GM12801 (cell line): ENCODE data around the gene TMEM127.

Experiments
- CTCF ChIP-seq: IDR thresholded peaks from one replicate; pipeline ENCODE4 v1.5.1; 2011; ENCODE audit warnings: control low read depth; ENCODE audit not compliant: insufficient read length; ENCODE audit errors: extremely low read depth

Gene TMEM127

GRCh38 chr2:96251721-96252292, 14.0 kb downstream of the TMEM127 start:
- TF ChIP-seq CTCF = no peak

GRCh38 chr2:96250188-96250587, 15.6 kb downstream of the TMEM127 start:
- TF ChIP-seq CTCF = no peak

GRCh38 chr2:96249654-96250053, 16.1 kb downstream of the TMEM127 start:
- TF ChIP-seq CTCF = no peak

GRCh38 chr2:96248624-96249023, 17.2 kb downstream of the TMEM127 start:
- TF ChIP-seq CTCF = no peak

GRCh38 chr2:96247896-96248295, 17.9 kb downstream of the TMEM127 start:
- no peak for TF ChIP-seq CTCF

GRCh38 chr2:96247009-96247408, 18.8 kb downstream of the TMEM127 start:
- TF ChIP-seq CTCF = no peak

GRCh38 chr2:96245609-96246390, 20.0 kb downstream of the TMEM127 start:
- TF ChIP-seq CTCF = no peak
